NCI-H2227 (cell line): ENCODE results near the gene CRBN.

Experiments used
- DNase-seq: peaks from one replicate; lab custom pipeline; 2025; ENCODE audit not compliant: unreplicated experiment; lab: John Stamatoyannopoulos, UW

The CRBN gene

GRCh38 chr3:3113042-3113709 lies 66.3 kb downstream of the CRBN start:
- DNase-seq, result no peak

- DNase-seq, result peak; percentile 21
Measured at GRCh38 chr3:3110749-3111361, 68.6 kb downstream of the CRBN start.

GRCh38 chr3:3110299-3110630 lies 69.2 kb downstream of the CRBN start, which contains the start of gene IL5RA:
TSS of gene IL5RA (minus strand) at chr3:3110374. CDS start at chr3:3104984, 5,390 bp downstream.
- peak; percentile 64 for DNase-seq

- DNase-seq, result no peak
Measured at GRCh38 chr3:3109407-3110298, 69.8 kb downstream of the CRBN start.

GRCh38 chr3:3107858-3108257 lies 71.6 kb downstream of the CRBN start:
- DNase-seq, result no peak

GRCh38 chr3:3107181-3107580 lies 72.3 kb downstream of the CRBN start:
- DNase-seq, result no peak

- DNase-seq, result no peak
Measured at GRCh38 chr3:3105815-3106214, 73.7 kb downstream of the CRBN start.

- no peak for DNase-seq
Measured at GRCh38 chr3:3105246-3105645, 74.2 kb downstream of the CRBN start.

GRCh38 chr3:3102751-3103150 lies 76.7 kb downstream of the CRBN start:
- DNase-seq, result no peak

- DNase-seq, result no peak
Measured at GRCh38 chr3:3101660-3102458, 77.6 kb downstream of the CRBN start.
